H1 (cell line): Measurements from ENCODE around the gene PSME1. TPM values are rescaled to one million over a fixed set of nuclear protein-coding genes. Genes with fewer than 3 reads are reported as not detected.

Source experiments
- CTCF ChIA-PET: fragments of 300-600 bp; sonication (Branson Sonifier 250); formaldehyde crosslinking; loops from one replicate; lab custom pipeline; 2021; ENCODE audit not compliant: partially characterized antibody; lab: Charles Lee
- POLR2A ChIA-PET: fragments of 300-600 bp; sonication (Branson Sonifier 250); formaldehyde crosslinking; loops from one replicate; lab custom pipeline; 2021; ENCODE audit warnings: inconsistent platforms; ENCODE audit not compliant: partially characterized antibody; lab: Charles Lee
- DNase-seq, 2 experiments: peaks; one replicate each; pipeline versions ENCODE4 v3.0.0 to v3.0.0-alpha.2; 2010 to 2022; ENCODE audit warnings: low spot score in 2 of 2, low read depth in 1 of 2, mixed read lengths in 1 of 2
- FAIRE-seq: peaks from 2 replicates; lab custom pipeline; 2011; peaks lifted over from hg19 to GRCh38; lab: Jason Lieb, UNC
- H2AFZ ChIP-seq: 2 replicates; pipeline ENCODE4 v1.8.1; 2012; ENCODE audit warnings: low read length, inconsistent platforms
- H2AK5ac ChIP-seq: 2 replicates; pipeline ENCODE4 v1.6.1; 2013; ENCODE audit warnings: low read depth, low read length
- H2BK120ac ChIP-seq: replicated peaks from 2 replicates; pipeline ENCODE3; 2013; ENCODE audit warnings: low read depth, low read length, inconsistent platforms
- H2BK12ac ChIP-seq: 2 replicates; pipeline ENCODE4 v1.6.1; 2013; ENCODE audit warnings: low read depth, low read length
- H2BK15ac ChIP-seq: 2 replicates; pipeline ENCODE4 v1.6.1; 2013; ENCODE audit warnings: low read length
- H2BK20ac ChIP-seq: 2 replicates; pipeline ENCODE4 v1.6.1; 2013; ENCODE audit warnings: low read length
- H2BK5ac ChIP-seq: 2 replicates; pipeline ENCODE4 v1.6.1; 2013; ENCODE audit warnings: low read depth, low read length
- H3K14ac ChIP-seq: 2 replicates; pipeline ENCODE4 v1.6.1; 2013; ENCODE audit warnings: inconsistent platforms; ENCODE audit not compliant: insufficient read length
- H3K18ac ChIP-seq: 2 replicates; pipeline ENCODE4 v1.6.1; 2013; ENCODE audit warnings: low read length; ENCODE audit errors: extremely low read depth
- H3K23ac ChIP-seq: 2 replicates; pipeline ENCODE4 v1.6.1; 2013; ENCODE audit warnings: inconsistent platforms; ENCODE audit not compliant: insufficient read length
- H3K23me2 ChIP-seq: 2 replicates; pipeline ENCODE4 v1.6.1; 2013; ENCODE audit warnings: low read depth, low read length
- H3K27ac ChIP-seq: 2 replicates; pipeline ENCODE4 v1.6.1; 2011; ENCODE audit warnings: low read depth, low read length, inconsistent platforms
- H3K27me3 ChIP-seq, 4 experiments: replicated peaks in 1 of 4; 1 replicate in 1 of 4; 2 replicates in 3 of 4; pipeline versions ENCODE4 v1.6.1 to v1.8.1; 2011 to 2013; ENCODE audit warnings: low read length in 3 of 4, mild to moderate bottlenecking in 3 of 4, inconsistent platforms in 2 of 4, mixed read lengths in 2 of 4, moderate library complexity in 1 of 4; ENCODE audit not compliant: control insufficient read depth in 3 of 4, insufficient read depth in 3 of 4; ENCODE audit errors: extremely low read depth in 1 of 4
- H3K36me3 ChIP-seq, 4 experiments: 2 replicates each; pipeline versions ENCODE4 v1.6.1 to v1.8.1; 2011 to 2013; ENCODE audit warnings: mild to moderate bottlenecking in 4 of 4, low read length in 3 of 4, moderate library complexity in 2 of 4, control low read depth in 1 of 4, inconsistent platforms in 1 of 4; ENCODE audit not compliant: insufficient read depth in 4 of 4, control insufficient read depth in 2 of 4
- H3K4ac ChIP-seq: replicated peaks from 2 replicates; pipeline ENCODE3; 2013; ENCODE audit warnings: low read length, low read depth, mixed read lengths, inconsistent platforms; ENCODE audit not compliant: insufficient read length
- H3K4me1 ChIP-seq, 4 experiments: replicated peaks in 1 of 4; 1 replicate in 1 of 4; 2 replicates in 3 of 4; pipeline versions ENCODE4 v1.6.1 to v1.8.1; 2011 to 2013; ENCODE audit warnings: low read length in 3 of 4, inconsistent platforms in 2 of 4, mixed read lengths in 1 of 4; ENCODE audit not compliant: insufficient read depth in 4 of 4, control insufficient read depth in 3 of 4
- H3K4me2 ChIP-seq, 2 experiments: 2 replicates each; pipeline versions ENCODE4 v1.6.1 to v1.8.1; 2011 to 2013; ENCODE audit warnings: low read depth in 2 of 2, low read length in 2 of 2, control low read depth in 1 of 2, inconsistent platforms in 1 of 2, mild to moderate bottlenecking in 1 of 2; ENCODE audit not compliant: insufficient read depth in 1 of 2
- H3K4me3 ChIP-seq, 4 experiments: fragments of 200-600, 300-600 bp in 1 of 4; sonication (generic), shearing (Covaris generic), sonication (Bioruptor Twin) in 1 of 4; 2 replicates each; pipeline versions ENCODE4 v1.5.1 to v1.8.1; 2011 to 2016; ENCODE audit warnings: low read length in 4 of 4, low read depth in 3 of 4, control low read depth in 2 of 4, inconsistent platforms in 2 of 4, mild to moderate bottlenecking in 2 of 4, mixed read lengths in 1 of 4, moderate library complexity in 1 of 4; ENCODE audit not compliant: insufficient read depth in 2 of 4; ENCODE audit errors: extremely low read depth in 1 of 4
- H3K56ac ChIP-seq: replicated peaks from 2 replicates; pipeline ENCODE3; 2013; ENCODE audit warnings: low read depth, mild to moderate bottlenecking, mixed read lengths, low read length, inconsistent platforms; ENCODE audit not compliant: insufficient read length
- H3K79me1 ChIP-seq: 2 replicates; pipeline ENCODE4 v1.6.1; 2013; ENCODE audit warnings: low read depth, low read length, control low read depth
- H3K79me2 ChIP-seq, 2 experiments: 2 replicates each; pipeline versions ENCODE4 v1.6.1 to v1.8.1; 2012 to 2013; ENCODE audit warnings: low read length in 2 of 2, mild to moderate bottlenecking in 2 of 2, inconsistent platforms in 1 of 2; ENCODE audit not compliant: insufficient read depth in 2 of 2, control insufficient read depth in 1 of 2
- H3K9ac ChIP-seq, 4 experiments: replicated peaks in 1 of 4; 1 replicate in 1 of 4; 2 replicates in 3 of 4; pipeline versions ENCODE4 v1.6.1 to v1.8.1; 2011 to 2013; ENCODE audit warnings: low read depth in 3 of 4, low read length in 3 of 4, control low read depth in 2 of 4, mild to moderate bottlenecking in 2 of 4, moderate library complexity in 2 of 4, inconsistent platforms in 1 of 4; ENCODE audit errors: extremely low read depth in 1 of 4
- H3K9me3 ChIP-seq, 2 experiments: 2 replicates each; pipeline versions ENCODE4 v1.6.1 to v1.8.1; 2012 to 2013; ENCODE audit warnings: mild to moderate bottlenecking in 2 of 2, moderate library complexity in 2 of 2, control low read depth in 1 of 2, inconsistent platforms in 1 of 2, low read depth in 1 of 2, low read length in 1 of 2, mixed read lengths in 1 of 2; ENCODE audit not compliant: insufficient read depth in 2 of 2
- H4K20me1 ChIP-seq, 2 experiments: replicated peaks in 1 of 2; 2 replicates each; pipeline versions ENCODE3 to v1.8.1; 2011 to 2013; ENCODE audit warnings: inconsistent platforms in 2 of 2, low read length in 2 of 2, mild to moderate bottlenecking in 1 of 2; ENCODE audit not compliant: insufficient read depth in 2 of 2, control insufficient read depth in 1 of 2
- H4K5ac ChIP-seq: 2 replicates; pipeline ENCODE4 v1.6.1; 2013; ENCODE audit warnings: low read length, low read depth, mixed read lengths, inconsistent platforms; ENCODE audit not compliant: insufficient read length
- H4K8ac ChIP-seq: 2 replicates; pipeline ENCODE4 v1.8.0; 2013; ENCODE audit warnings: mild to moderate bottlenecking, moderate library complexity, low read length, inconsistent platforms; ENCODE audit not compliant: insufficient read depth; ENCODE audit errors: extremely low read depth
- H4K91ac ChIP-seq: replicated peaks from 2 replicates; pipeline ENCODE3; 2013; ENCODE audit warnings: low read length, mixed read lengths, inconsistent platforms; ENCODE audit not compliant: insufficient read length
- CBX5 ChIP-seq: fragments of 300-800, 300-1000 bp; sonication (generic); IDR thresholded peaks from 2 replicates; pipeline ENCODE4 v1.7.1; 2016; ENCODE audit warnings: antibody characterized with exemption, low read length, low read depth
- JUN ChIP-seq: IDR thresholded peaks from 2 replicates; pipeline ENCODE4 v1.6.1; 2011; ENCODE audit warnings: low read depth, mild to moderate bottlenecking, improper control_type of control experiment, low read length
- KDM1A ChIP-seq: fragments of 200-600, 300-600 bp; sonication (generic); IDR thresholded peaks from 2 replicates; pipeline ENCODE4 v1.7.1; 2016; ENCODE audit warnings: mild to moderate bottlenecking, low read length, borderline replicate concordance
- ZNF274 ChIP-seq: IDR thresholded peaks from 2 replicates; pipeline ENCODE4 v1.7.0; 2012; ENCODE audit warnings: low read length, borderline replicate concordance; ENCODE audit errors: extremely low read depth
- polyA plus RNA-seq, 7 experiments: library from polyadenylated mRNA; depleted of rRNA in 3 of 7; stranded (reverse) in 5 of 7; unstranded in 2 of 7; fragments of >200 nt in 5 of 7; fragments of 200-250 nt in 2 of 7; gene quantifications; 1 replicate in 5 of 7; 2 replicates in 1 of 7; 4 replicates in 1 of 7; pipeline versions ENCODE4 v1.2.1 to v1.2.3, GENCODE V29; 2011 to 2013; ENCODE audit warnings: missing spikeins in 2 of 7, mixed read lengths in 2 of 7
- total RNA-seq: library from RNA; stranded (reverse); fragmentation: NEBNext Ultra II Directional; extraction: Animal tissue kit (Norgen Biotek cat#: 25700); gene quantifications from 2 replicates; pipeline ENCODE4 v1.2.1, GENCODE V29; 2021

The PSME1 gene
- total and polyA plus RNA-seq, 2 of the 8 experiments (the other 6 are each of a cell fraction or from before 2014, with no cell fraction given), result 74.9 to 85.9 TPM

GRCh38 chr14:24126939-24127338 is 9.1 kb upstream of the PSME1 start:
- ChIA-PET CTCF (interaction anchor here (0.7 to 1.4 kb wide), 8 partner anchors 10 to 1058 kb away, joined by 3 to 4 read pairs (median 3); no protein-coding TSS in a partner anchor), POLR2A (interaction anchor here (0.7 to 11.1 kb wide), 10 partner anchors 9 to 52 kb away, joined by 3 to 96 read pairs (median 4); partner anchors contain the start of genes DCAF11, NRL, PSME1 and PSME2)
- Histone ChIP-seq H4K20me1 (no peaks in the 10 kb centered on the region), H3K4me1 (no peaks in the 10 kb centered on the region), H3K56ac (no peak overlapping the region), H4K91ac (no peak overlapping the region), H3K36me3 (peaks cover 0 to 12% (median 3%) of the 10 kb centered on the region in 4 experiments; a peak in 4 of 8 replicates), H2BK15ac (no peak overlapping the region), H3K4me3 (no peak overlapping the region), H3K23ac (no peak overlapping the region), H2BK120ac (no peak overlapping the region), H3K9me3 (no peaks in the 10 kb centered on the region), H2AK5ac (no peak overlapping the region), H2BK12ac (no peak overlapping the region), H3K23me2 (no peaks in the 10 kb centered on the region), H3K4ac (no peak overlapping the region), H3K79me1 (no peaks in the 10 kb centered on the region), H3K18ac (no peak overlapping the region), H3K14ac (no peak overlapping the region), H2BK5ac (no peak overlapping the region), H3K27ac (no peak overlapping the region), H3K9ac (no peak overlapping the region), H3K27me3 (no peaks in the 10 kb centered on the region), H2BK20ac (no peak overlapping the region), H3K79me2 (no peaks in the 10 kb centered on the region), H4K5ac (no peak overlapping the region), H2AFZ (no peak overlapping the region), H3K4me2 (no peak overlapping the region), H4K8ac (no peak overlapping the region)
- no peak for DNase-seq
- FAIRE-seq, result no peak
- TF ChIP-seq KDM1A, result no peak
- TF ChIP-seq CBX5, result no peak
- no peak for TF ChIP-seq ZNF274
- no peak for TF ChIP-seq JUN
